Lower leg skin (tissue), 3 donors: ENCODE measurements around the gene P4HA1.

Experiments
- CTCF ChIP-seq, 3 donors: fragments of 450-650 bp; IDR thresholded peaks; one replicate each; pipeline ENCODE4 v1.5.1; 2016; ENCODE audit warnings: antibody characterized with exemption in 3 of 3, mild to moderate bottlenecking in 3 of 3, moderate library complexity in 2 of 3
- POLR2A ChIP-seq, 2 donors: fragments of 450-650 bp; IDR thresholded peaks; one replicate each; pipeline ENCODE4 v1.6.1; 2016 to 2017; ENCODE audit warnings: antibody characterized with exemption in 2 of 2, mild to moderate bottlenecking in 1 of 2, moderate library complexity in 1 of 2

DNA sequence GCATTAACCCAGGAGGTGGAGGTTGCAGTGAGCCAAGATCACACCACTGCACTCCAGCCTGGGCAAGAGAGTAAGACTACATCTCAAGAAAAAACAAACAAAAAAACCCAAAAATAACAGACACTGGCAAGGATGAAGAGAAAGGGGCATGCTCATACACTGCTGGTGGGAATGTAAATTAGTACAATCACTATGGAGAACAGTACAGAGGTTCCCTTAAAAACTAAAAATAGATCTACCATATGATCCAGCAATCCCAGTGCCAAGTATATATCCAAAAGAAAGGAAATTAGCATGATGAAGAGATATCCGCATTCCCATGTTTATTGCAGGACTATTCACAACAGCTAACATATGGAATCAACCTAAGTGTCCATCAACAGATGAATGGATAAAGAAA is 75.6 kb downstream of the P4HA1 start:
- no peak for TF ChIP-seq POLR2A (IDR thresholded peaks at IDR 0.05)
- TF ChIP-seq CTCF (IDR thresholded peaks at IDR 0.05) = no peak
